HG03558 (cell line): ENCODE results near the gene TRAF2.
A peak's percentile ranks its signal among the peaks of the same experiment; 100 is the strongest.

Source experiments
- ATAC-seq: cut with Tn5 transposase; IDR thresholded peaks from one replicate; pipeline ENCODE4 v1.9.1; 2021; ENCODE audit warnings: moderate number of reproducible peaks; ENCODE audit not compliant: unreplicated experiment; ENCODE audit errors: extremely low read depth

TRAF2 gene

GRCh38 chr9:136946228-136947027 is 60.1 kb downstream of the TRAF2 start:
- ATAC-seq = no peak

GRCh38 chr9:136947028-136947891 is 60.9 kb downstream of the TRAF2 start:
- ATAC-seq = no peak

- no peak for ATAC-seq
These were observed 61.7 kb downstream of the TRAF2 start for GRCh38 chr9:136947955-136948510.

GRCh38 chr9:136949239-136949816 is 63.0 kb downstream of the TRAF2 start:
- ATAC-seq = no peak

GRCh38 chr9:136949817-136950655 is 63.7 kb downstream of the TRAF2 start:
- ATAC-seq = peak; percentile 51

GRCh38 chr9:136950656-136951276 is 64.5 kb downstream of the TRAF2 start:
- ATAC-seq = no peak

- ATAC-seq = no peak
These were observed 65.4 kb downstream of the TRAF2 start, which contains the start of gene LCN12 for GRCh38 chr9:136951541-136952320. TSS of gene LCN12 (plus strand) at chr9:136952273. CDS start at chr9:136952328, 55 bp downstream.

- ATAC-seq = no peak
These were observed 66.1 kb downstream of the TRAF2 start for GRCh38 chr9:136952321-136952850.

GRCh38 chr9:136952876-136953770 is 66.8 kb downstream of the TRAF2 start:
- ATAC-seq = no peak

GRCh38 chr9:136953771-136954269 is 67.5 kb downstream of the TRAF2 start:
- ATAC-seq = no peak

- ATAC-seq = no peak
These were observed 68.2 kb downstream of the TRAF2 start for GRCh38 chr9:136954270-136955083.

- no peak for ATAC-seq
These were observed 69.1 kb downstream of the TRAF2 start for GRCh38 chr9:136955202-136955942.

GRCh38 chr9:136955943-136956335 is 69.6 kb downstream of the TRAF2 start:
- no peak for ATAC-seq

GRCh38 chr9:136956604-136957003 is 70.3 kb downstream of the TRAF2 start:
- no peak for ATAC-seq

GRCh38 chr9:136957461-136957860 is 71.1 kb downstream of the TRAF2 start:
- no peak for ATAC-seq

- no peak for ATAC-seq
These were observed 71.6 kb downstream of the TRAF2 start for GRCh38 chr9:136957901-136958300.
